GM19193 (cell line): ENCODE measurements around the gene MBD6.

Source experiments
- POLR2A ChIP-seq: IDR thresholded peaks from 4 replicates; pipeline ENCODE4 v1.6.1; 2011; ENCODE audit not compliant: insufficient read depth, insufficient read length; ENCODE audit errors: extremely low read depth

The MBD6 gene

DNA sequence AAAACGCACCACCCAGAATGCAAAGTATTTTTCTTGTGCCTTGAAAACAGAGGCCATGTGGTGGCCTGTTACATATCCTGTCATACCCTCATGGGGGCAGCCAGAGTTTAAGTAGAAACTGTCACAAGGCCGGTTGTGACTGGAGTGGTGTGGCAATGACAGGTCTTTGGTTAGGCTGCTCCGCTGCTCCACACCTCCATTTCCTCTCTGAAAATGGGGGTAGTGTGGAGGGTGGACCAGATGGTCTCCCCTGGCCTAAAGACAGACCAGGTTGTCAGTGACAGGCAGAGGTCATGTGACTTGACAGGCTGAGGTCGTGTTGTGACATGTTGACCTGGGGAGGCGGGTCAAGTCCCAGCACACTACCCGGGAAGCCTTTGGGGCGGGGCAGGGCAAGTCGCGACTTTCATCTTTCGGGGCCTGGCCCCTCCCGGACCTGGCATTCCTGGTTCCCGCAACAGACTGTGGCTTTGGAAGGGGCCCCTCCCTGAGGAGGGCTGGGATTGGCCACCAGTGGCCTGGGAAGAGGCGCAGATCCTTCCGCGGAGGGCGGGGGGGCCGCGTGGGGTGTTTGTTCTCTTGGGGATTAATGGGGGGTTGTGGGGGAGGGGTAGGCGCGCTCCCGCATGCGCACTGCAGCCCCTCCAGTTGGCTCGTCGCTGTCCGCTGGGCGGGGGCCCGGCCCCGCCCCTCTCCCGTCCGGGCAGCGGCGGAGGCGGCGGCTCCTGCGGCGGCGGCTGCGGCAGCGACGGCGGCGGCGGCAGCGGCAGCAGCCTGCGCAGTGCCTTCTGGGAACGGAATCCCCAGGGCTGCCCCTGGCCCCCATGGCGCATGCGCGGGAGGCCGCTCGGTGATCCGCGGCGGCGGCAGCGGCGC, at the start of gene MBD6:
Gene MBD6 (plus strand): TSS at position 814 of the 876 bp plus-strand sequence. CDS start 1,480 bp downstream, outside the sequence.
- peak; percentile 72 for TF ChIP-seq POLR2A

DNA sequence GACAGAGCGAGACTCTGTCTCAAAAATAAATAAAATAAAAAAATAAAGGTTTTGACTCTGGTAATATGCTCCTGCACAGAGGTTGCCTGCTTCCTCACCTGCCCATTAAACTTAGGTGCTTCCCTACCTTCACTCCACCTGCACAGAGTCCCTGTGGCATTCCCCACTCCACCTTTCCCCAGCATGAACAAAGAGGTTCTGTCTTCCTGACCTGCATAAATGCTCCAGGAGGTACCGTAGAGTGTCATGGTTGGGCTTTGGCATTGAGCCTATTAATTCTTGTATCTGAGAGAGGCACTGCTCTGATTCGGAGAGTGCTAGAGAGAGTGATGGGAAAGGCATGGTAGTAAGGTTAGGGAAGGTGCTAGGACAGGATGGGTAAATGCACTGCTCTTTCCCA, 49.2 kb upstream of the MBD6 start:
- TF ChIP-seq POLR2A: no peak

DNA sequence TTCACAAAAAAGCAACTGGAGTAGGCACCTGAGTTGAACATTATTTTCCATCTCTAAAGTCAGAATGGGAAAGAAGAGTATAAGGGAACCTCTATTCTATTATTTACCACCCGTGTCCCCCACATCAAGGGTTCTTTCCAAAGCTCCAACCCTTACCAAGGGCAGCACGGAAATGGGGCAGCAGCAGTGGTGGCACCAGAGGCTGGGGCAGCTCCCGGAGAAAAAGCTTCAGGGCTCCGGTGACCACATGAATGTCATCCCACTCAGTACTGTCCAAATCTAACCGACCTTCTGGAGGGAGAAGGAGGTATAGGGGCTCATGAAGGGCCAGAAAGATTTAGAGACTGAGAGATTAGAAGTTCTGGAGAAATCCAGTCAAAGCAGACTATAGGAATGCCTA, 48.7 kb upstream of the MBD6 start:
- TF ChIP-seq POLR2A: no peak

DNA sequence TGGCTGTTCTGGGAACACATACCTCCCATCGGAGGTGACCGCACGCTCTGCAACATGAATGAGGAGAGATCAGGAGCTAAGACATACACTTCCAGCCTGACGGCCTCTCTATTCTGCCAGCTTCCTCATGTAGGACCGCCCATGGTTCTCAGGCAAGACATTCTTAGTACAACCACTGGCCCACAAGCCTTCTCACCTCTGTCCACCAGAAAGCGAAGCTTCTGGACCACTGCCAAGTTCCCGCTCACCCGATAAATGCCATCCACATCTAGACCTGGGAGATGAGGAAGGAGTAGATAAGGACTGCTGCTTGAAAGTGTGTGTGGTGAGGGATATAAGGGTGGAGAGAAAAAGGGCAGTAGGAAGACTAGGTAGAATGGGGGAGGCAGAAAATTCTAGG, 48.2 kb upstream of the MBD6 start:
- no peak for TF ChIP-seq POLR2A

DNA sequence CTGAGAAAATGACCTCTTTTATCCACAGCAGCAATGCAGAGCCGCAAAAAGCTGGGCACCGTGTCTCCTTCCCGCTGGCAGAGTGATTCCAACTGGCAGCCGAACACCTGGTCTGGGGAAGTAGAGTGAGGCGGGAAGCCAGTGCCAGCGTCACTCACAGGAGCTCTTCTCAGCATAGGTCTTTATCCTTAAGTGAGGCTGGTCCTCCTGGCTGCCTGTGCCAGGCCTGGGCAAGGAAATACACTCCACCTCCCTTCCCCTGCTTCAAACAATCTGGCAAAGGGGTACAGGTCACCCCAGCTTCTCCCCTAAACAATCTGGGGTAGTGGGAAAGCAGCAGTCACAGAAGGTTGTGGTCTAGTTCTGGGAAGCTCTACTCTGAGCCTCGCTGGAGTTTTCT, 47.8 kb upstream of the MBD6 start:
- TF ChIP-seq POLR2A: no peak

GRCh38 chr12:57475271-57476161, 47.1 kb upstream of the MBD6 start:
- no peak for TF ChIP-seq POLR2A

DNA sequence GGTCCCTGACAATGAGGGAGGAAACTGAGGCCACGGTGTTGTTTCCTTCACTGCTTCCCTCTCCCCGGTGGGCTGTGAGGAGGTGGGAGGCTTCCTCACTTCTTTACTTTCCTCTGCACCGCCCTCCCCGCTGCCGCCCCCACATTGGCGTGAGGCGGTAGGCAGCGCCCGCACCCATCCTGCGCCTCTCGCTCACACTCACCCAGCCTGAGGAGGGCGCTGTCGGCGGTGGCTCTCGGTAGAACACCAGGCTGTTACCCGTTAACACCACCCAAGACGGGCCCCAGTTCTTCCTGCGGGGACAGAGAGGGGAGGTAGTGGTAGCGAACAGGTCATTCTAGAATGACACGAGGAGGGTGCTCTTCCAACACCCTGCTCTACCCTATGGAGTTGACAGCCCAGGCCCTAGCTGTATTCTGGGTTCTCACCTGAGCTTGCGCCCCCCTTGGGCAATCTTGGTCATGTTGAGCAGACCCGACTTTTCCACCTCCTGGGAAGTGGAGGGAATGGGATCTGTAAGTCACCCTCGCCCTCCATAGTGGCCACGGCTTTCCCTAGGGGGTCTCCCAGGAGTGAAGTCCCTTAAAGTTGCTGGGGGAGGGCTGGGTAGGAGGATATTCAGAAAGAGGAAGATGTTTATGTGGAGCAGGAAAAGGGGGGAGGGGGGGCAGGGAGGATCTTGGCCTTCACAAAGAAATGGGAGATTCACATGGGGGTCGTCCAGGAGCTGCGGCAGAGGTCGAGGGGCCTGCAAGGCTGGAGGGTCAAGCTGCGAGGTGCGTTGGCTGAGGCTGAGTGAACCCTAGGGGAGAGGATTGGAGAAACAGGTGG, 46.2 kb upstream of the MBD6 start:
- TF ChIP-seq POLR2A: peak; percentile 57

GRCh38 chr12:57476993-57477709, 45.5 kb upstream of the MBD6 start:
- TF ChIP-seq POLR2A: no peak

- TF ChIP-seq POLR2A: peak; percentile 61
These were observed 44.6 kb upstream of the MBD6 start for GRCh38 chr12:57477710-57478681.

- TF ChIP-seq POLR2A: no peak
These were observed 43.6 kb upstream of the MBD6 start for GRCh38 chr12:57479043-57479375.

DNA sequence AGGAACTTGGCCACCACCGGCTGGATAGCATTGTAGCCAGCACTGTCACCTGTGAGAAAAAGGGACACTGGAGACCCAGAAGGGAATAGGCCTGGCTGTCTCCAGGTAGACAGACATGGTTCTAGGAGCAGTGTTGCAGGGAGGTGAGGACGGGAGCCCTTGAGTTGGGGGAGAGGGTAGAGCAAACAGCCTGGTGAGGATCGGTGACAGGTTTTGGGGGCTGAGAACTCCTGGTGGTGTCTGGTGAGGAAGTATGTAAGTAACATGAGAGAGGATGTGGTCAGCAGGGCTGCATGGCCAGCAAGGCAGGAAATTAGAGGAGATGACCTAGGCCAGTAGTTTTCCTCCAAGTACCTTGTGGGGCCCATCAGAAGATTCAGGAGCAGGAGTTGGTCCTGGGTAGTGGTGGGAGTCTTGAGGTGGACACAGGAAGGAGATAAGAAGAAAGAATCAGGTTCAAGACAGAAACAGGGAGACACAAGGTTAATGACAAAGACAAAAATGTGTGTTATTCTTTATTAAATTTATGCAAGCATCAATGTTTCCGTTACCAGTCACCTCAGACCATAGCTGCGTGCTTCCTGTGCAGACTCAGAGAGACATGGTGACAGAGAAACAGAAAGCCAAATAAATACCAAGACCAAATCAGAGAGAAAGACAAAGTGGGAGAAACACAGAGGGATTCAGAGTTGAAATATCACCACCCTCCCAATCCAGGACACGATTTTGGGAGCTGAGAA, 43.1 kb upstream of the MBD6 start, which contains the start of gene ARHGAP9:
Gene ARHGAP9 (minus strand): TSS at position 491 of the 740 bp plus-strand sequence. CDS start 460 bp downstream, at position 31.
- TF ChIP-seq POLR2A: peak; percentile 49

- no peak for TF ChIP-seq POLR2A
These were observed 41.0 kb upstream of the MBD6 start for GRCh38 chr12:57481671-57482070.
